ENCODE results near the gene TMEM255A. TPM values are rescaled to one million over a fixed set of nuclear protein-coding genes. Genes with fewer than 3 reads are reported as not detected.

Gene TMEM255A
- total and polyA plus RNA-seq, 2 donors from 2014 or later, result 1.2 to 2.8 TPM

- no peak for TF ChIP-seq CTCF (IDR thresholded peaks at IDR 0.05; ENCODE audit: borderline replicate concordance, extremely low read depth, insufficient read depth)
- intact Hi-C loops (cut with DNase I), result no loop called here
- Histone ChIP-seq H3K36me3 (ENCODE audit: control insufficient read depth in 2 of 3, insufficient read depth in 3 of 3, low read length in 3 of 3) (no peaks in the 10 kb centered on the region), H3K27ac (ENCODE audit: low read depth in 2 of 2, low read length in 2 of 2) (no peak overlapping the region), H3K27me3 (ENCODE audit: control insufficient read depth, insufficient read depth, low read length) (no peaks in the 10 kb centered on the region), H3K9me3 (ENCODE audit: control insufficient read depth in 2 of 3, insufficient read depth in 1 of 3, low read length in 3 of 3) (peaks cover 0 to 5% (median 2%) of the 10 kb centered on the region in 3 donors), H3K9ac (ENCODE audit: low read length in 3 of 3) (no peak overlapping the region), H3K4me1 (ENCODE audit: control insufficient read depth in 2 of 3, insufficient read depth in 2 of 3, low read depth in 1 of 3, low read length in 3 of 3) (no peaks in the 10 kb centered on the region), H3K4me3 (ENCODE audit: low read length in 3 of 3) (no peak overlapping the region)
- DNase-seq (no peak), FAIRE-seq (no peak)
Measured at GRCh38 chrX:120332394-120332793, 21.1 kb upstream of the TMEM255A start.

GRCh38 chrX:120331116-120331515, 19.9 kb upstream of the TMEM255A start:
- no peaks in the 10 kb centered on the region for H3K9me3 ChIP-seq (ENCODE audit: control insufficient read depth in 2 of 3, insufficient read depth in 1 of 3, low read length in 3 of 3)
- H3K9ac ChIP-seq (ENCODE audit: low read length in 3 of 3), result no peak overlapping the region
- H3K27ac ChIP-seq (ENCODE audit: low read depth in 2 of 2, low read length in 2 of 2), result no peak overlapping the region
- no peak for TF ChIP-seq CTCF (IDR thresholded peaks at IDR 0.05; ENCODE audit: borderline replicate concordance, extremely low read depth, insufficient read depth)
- no peak for DNase-seq
- H3K4me3 ChIP-seq (ENCODE audit: low read length in 3 of 3), result no peak overlapping the region
- H3K4me1 ChIP-seq (ENCODE audit: control insufficient read depth in 2 of 3, insufficient read depth in 2 of 3, low read depth in 1 of 3, low read length in 3 of 3), result no peaks in the 10 kb centered on the region
- no peaks in the 10 kb centered on the region for H3K36me3 ChIP-seq (ENCODE audit: control insufficient read depth in 2 of 3, insufficient read depth in 3 of 3, low read length in 3 of 3)
- no peak for FAIRE-seq
- intact Hi-C loops (cut with DNase I), result no loop called here
- H3K27me3 ChIP-seq (ENCODE audit: control insufficient read depth, insufficient read depth, low read length), result no peaks in the 10 kb centered on the region

GRCh38 chrX:120321520-120322281, 10.4 kb upstream of the TMEM255A start:
- no peak for TF ChIP-seq CTCF (IDR thresholded peaks at IDR 0.05; ENCODE audit: borderline replicate concordance, extremely low read depth, insufficient read depth)
- Histone ChIP-seq H3K27me3 (ENCODE audit: control insufficient read depth, insufficient read depth, low read length) (peaks cover 3% of the 10 kb centered on the region), H3K9me3 (ENCODE audit: control insufficient read depth in 2 of 3, insufficient read depth in 1 of 3, low read length in 3 of 3) (no peaks in the 10 kb centered on the region), H3K4me1 (ENCODE audit: control insufficient read depth in 2 of 3, insufficient read depth in 2 of 3, low read depth in 1 of 3, low read length in 3 of 3) (no peaks in the 10 kb centered on the region), H3K27ac (ENCODE audit: low read depth in 2 of 2, low read length in 2 of 2) (no peak overlapping the region), H3K36me3 (ENCODE audit: control insufficient read depth in 2 of 3, insufficient read depth in 3 of 3, low read length in 3 of 3) (no peaks in the 10 kb centered on the region), H3K4me3 (ENCODE audit: low read length in 3 of 3) (no peak overlapping the region), H3K9ac (ENCODE audit: low read length in 3 of 3) (no peak overlapping the region)
- intact Hi-C loops (cut with DNase I), result no loop called here
- no peak for DNase-seq
- no peak for FAIRE-seq

Measured in kidney (tissue), 14 donors.